GM13977 (cell line): ENCODE results near the gene SLC26A3.
A peak's percentile ranks its signal among the peaks of the same experiment; 100 is the strongest.

ENCODE experiments used
- DNase-seq: peaks from one replicate; pipeline ENCODE4 v3.0.0; 2012; ENCODE audit warnings: low spot score
- in situ Hi-C: fragments of 300-500 bp; cut with MboI; formaldehyde crosslinking; loops from one replicate; pipeline ENCODE4 v1.12.0; 2022; ENCODE audit warnings: low sequenced_read_pairs, low pct_unique_long_range_greater_than_20kb, mixed read lengths, inconsistent platforms; ENCODE audit not compliant: unreplicated experiment
- TF ChIP-seq, protein P1 (sequence below): IDR thresholded peaks from 2 replicates; pipeline ENCODE4 v1.5.1; 2012; ENCODE audit warnings: mild to moderate bottlenecking, control low read depth; ENCODE audit not compliant: insufficient read depth; ENCODE audit errors: extremely low read depth, missing control alignments

SLC26A3 gene

DNA sequence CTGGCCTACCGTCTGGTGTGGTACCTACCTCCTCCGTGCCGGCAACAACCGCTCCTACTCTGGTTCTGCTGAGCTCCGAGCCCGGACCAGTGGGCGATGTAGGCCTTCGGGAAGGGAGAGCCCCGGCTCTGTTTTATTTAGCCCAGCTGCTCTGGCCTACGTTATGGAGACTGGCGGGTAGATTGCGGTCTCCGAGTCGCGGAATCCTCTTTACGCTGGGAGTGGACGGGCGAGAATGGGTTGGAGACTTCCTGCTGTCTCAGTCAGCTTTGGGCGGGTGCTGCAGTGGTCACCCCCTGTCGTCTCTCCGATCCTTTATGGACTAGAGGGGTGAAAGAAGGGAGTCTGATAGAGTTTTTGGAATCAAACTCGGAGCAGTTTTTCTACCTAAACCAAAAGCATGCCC lies 58.7 kb downstream of the SLC26A3 start:
- DNase-seq = no peak
- TF ChIP-seq, protein P1, sequence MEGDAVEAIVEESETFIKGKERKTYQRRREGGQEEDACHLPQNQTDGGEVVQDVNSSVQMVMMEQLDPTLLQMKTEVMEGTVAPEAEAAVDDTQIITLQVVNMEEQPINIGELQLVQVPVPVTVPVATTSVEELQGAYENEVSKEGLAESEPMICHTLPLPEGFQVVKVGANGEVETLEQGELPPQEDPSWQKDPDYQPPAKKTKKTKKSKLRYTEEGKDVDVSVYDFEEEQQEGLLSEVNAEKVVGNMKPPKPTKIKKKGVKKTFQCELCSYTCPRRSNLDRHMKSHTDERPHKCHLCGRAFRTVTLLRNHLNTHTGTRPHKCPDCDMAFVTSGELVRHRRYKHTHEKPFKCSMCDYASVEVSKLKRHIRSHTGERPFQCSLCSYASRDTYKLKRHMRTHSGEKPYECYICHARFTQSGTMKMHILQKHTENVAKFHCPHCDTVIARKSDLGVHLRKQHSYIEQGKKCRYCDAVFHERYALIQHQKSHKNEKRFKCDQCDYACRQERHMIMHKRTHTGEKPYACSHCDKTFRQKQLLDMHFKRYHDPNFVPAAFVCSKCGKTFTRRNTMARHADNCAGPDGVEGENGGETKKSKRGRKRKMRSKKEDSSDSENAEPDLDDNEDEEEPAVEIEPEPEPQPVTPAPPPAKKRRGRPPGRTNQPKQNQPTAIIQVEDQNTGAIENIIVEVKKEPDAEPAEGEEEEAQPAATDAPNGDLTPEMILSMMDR = no peak
- in situ Hi-C loops = loop anchor here (25.0 kb wide), 1 partner anchor 557 kb away; no protein-coding TSS in a partner anchor

DNA sequence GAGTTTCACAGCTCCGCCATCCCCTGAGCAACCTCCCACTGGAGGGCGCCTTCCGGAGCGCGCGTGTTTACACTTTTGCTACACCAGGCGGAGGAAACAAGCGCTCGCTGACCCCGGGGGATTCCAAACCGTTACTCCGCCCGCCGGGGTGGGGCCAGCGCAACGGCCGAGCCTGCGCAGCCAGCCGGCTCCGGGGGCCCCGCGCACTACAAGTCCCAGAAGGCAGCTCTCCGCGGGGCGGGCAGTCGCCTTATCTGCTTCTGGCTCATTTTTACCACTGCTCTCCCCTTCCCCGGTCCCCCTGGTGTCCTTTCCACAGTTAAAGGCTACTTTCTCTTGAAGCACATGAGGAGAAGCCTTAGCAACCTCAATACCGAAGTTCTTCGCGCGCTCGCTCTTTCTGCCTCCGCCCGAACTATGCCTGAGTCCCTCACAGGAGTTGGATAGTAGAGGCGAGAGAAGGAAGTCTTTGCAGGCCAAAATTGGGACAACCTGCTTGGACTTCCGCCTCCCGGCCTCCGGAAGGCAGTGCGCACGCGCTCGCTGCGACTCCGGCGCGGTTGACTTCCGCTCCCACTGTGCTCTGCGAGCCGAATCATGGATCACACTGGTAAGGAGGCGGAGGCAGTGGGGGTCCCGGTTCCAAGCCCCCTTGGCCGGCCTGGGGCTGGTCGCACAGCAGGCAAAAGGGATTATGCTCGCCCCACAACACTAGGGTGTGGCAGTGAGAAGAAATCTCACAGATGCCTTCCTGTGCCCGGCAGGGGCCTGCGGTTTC lies 59.3 kb downstream of the SLC26A3 start, which contains the start of gene CBLL1:
Gene CBLL1 (plus strand): TSS at position 576 of the 778 bp plus-strand sequence. CDS start 22 bp downstream, at position 598.
- TF ChIP-seq, protein P1 = peak; percentile 78
- in situ Hi-C loops = loop anchor here (25.0 kb wide), 1 partner anchor 556 kb away; no protein-coding TSS in a partner anchor
- DNase-seq = peak; percentile 91

DNA sequence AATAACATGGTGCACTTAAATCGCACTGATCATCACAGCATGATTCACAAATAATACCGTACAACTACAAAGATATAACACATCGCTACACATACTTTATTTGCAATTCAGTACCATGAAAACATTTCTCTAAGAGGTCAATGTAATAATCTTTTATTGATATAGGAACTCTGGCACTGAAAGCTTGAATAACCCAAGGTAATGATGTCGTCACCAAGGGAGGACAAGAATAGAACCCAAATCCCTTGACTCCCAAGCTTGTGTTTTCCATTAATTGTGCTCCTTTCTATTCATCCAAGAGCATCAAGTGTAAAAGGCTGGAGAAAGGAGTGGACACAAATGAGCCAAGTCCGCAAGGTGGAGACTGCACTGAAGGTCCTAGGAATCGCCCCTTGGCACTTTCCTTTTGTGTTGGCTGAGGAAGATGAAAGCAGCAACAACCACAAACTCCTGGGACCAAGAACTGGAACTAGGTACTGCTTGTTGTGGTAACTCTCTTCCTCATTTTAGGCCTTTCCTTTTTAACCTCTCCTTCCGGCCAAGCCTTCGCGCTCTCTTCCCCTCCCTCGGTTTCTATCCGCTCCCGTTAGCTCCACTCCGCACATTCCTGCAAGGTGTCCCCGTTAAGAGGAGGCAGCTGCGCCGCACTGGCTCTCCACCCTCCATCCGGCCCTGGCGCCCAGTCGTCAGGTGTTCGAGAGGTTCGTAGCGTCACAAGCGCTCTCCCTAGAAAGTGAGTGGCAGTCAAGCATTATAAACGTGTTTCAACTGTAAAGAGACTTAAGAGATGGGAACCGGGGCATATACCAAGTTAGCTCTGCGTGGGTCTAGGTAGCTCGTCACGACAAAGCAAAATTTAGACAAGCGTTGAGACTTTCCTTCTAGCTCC lies 60.1 kb downstream of the SLC26A3 start:
- in situ Hi-C loops = loop anchor here (25.0 kb wide), 1 partner anchor 556 kb away; no protein-coding TSS in a partner anchor
- no peak for DNase-seq

DNA sequence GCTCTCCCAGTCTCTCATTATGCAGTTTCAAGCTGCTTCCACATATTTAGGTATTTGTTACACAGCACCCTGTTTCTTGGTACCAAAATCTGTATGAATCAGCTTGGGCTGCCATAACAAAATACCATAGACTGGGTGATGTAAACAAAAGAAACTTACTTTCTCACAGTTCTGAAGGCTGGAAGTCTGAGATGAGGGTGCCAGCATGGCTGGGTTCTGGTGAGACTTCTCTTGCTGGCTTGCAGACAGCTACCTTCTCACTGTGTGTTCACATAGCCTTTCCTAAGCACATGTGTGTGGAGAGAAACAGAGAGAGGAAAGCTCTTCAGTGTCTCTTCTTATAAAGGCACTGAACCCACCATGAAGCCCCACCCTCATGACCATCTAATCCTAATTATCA lies 74.7 kb downstream of the SLC26A3 start:
- TF ChIP-seq, protein P1 = no peak
- DNase-seq = no peak
- in situ Hi-C loops = loop anchor here (10.0 to 25.0 kb wide), 2 partner anchors 263 to 541 kb away; no protein-coding TSS in a partner anchor

More for the DNA sequence above, 60.1 kb downstream of the SLC26A3 start:
- TF ChIP-seq, protein P1 = no peak

DNA sequence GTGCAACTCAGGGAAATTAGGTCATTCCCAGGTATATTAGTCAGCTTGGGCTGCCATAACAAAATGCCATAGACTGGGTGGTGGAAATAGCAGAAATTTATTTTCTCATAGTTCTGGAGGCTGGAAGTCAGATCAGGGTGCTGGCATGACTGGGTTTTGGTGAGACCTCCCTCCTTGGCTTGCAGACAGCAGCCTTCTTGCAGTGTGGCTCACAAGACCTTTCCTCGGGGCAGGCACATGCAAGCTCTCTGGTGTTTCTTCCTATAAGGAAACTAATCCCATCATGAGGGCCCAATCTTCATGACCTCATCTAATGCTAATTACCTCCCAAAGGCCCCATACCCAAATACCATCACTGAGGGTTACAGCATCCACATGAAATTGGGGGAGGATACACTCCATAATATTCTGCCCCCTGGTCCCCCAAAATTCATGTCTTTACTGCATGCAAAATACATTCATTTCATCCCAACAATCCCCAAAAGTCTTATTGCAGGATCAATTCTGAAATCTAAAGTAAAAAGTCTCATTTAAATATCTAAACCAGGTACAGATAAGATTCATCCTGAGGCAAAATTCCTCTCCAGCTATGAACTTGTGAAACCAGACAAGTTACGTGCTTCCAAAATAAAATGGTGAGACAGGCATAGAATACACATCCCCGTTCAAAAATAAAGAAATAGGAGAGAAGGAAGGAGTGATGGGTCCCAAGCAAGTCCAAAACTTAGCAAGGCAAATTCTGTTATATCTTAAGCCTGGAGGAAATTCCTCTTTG lies 76.5 kb downstream of the SLC26A3 start:
- TF ChIP-seq, protein P1 = no peak
- in situ Hi-C loops = loop anchor here (10.0 to 25.0 kb wide), 2 partner anchors 262 to 539 kb away; no protein-coding TSS in a partner anchor
- no peak for DNase-seq

DNA sequence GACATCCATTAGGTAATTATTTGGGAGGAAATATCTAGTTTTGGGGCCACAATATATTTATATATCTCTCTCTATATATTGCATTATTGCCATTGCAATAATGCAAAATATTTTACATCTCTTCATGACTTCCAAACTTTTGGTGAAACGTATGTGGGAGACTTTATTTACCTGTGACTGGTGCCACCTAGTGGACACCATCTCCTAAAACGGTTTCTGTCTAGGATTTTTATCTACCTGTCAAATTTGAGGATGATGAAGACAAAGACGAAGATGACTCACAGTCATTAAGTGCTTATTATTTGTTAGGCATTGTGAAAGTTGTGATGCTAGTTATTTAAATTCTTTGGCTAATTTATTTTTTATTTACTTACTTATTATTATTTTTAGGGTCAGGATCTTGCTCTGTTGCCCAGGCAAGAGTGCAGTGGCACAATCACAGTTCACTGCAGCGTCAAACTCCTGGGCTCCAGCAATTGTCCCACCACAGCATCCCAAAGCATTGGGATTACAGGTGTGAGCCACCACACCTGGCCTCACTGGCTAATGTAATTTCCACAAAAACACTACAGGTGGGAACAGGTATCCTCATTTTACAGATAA lies 77.8 kb downstream of the SLC26A3 start:
- in situ Hi-C loops = loop anchor here (10.0 to 25.0 kb wide), 2 partner anchors 260 to 538 kb away; no protein-coding TSS in a partner anchor
- DNase-seq = peak; percentile 74
- TF ChIP-seq, protein P1 = peak; percentile 64
